K562 (cell line): ENCODE data around the gene PREP. TPM values are rescaled to one million over a fixed set of nuclear protein-coding genes. Genes with fewer than 3 reads are reported as not detected.

ENCODE experiments used
- ATAC-seq: fragments of 200-7000 bp; cut with Tn5 transposase; 3 replicates; pipeline ENCODE4 v1.9.1; 2020; ENCODE audit warnings: moderate library complexity
- BruUV-seq: library from RNA; stranded (reverse); fragments of 400-500 nt; replicated peaks from 2 replicates; lab custom pipeline; 2021; lab: Mats Ljungman, UMichigan
- CTCF ChIA-PET: fragments of 300-600 bp; formaldehyde crosslinking; extraction: SDS; loops from one replicate; lab custom pipeline; 2021; ENCODE audit warnings: low intra/inter-chr PET ratio; lab: Yijun Ruan, JAX
- POLR2A ChIA-PET: fragments of 300-600, 350-650 bp; sonication (Branson Sonifier 250); formaldehyde crosslinking; extraction: SDS; loops from one replicate; lab custom pipeline; 2021; ENCODE audit warnings: antibody characterized with exemption, inconsistent platforms; lab: Yijun Ruan, JAX
- DNase-seq, 4 experiments: peaks; one replicate each; pipeline versions ENCODE4 v3.0.0 to v3.0.0-alpha.2; 2011 to 2018; ENCODE audit warnings: low spot score in 3 of 4, mixed read lengths in 3 of 4; ENCODE audit errors: extremely low read depth in 1 of 4
- FAIRE-seq: peaks from 2 replicates; lab custom pipeline; 2011; peaks lifted over from hg19 to GRCh38; lab: Jason Lieb, UNC
- H2AFZ ChIP-seq: 2 replicates; pipeline ENCODE4 v1.6.0; 2011; ENCODE audit warnings: low read depth, low read length, control low read depth, inconsistent platforms
- H3K27ac ChIP-seq: fragments of 200-600 bp; 3 replicates; pipeline ENCODE4 v1.8.0; 2011; ENCODE audit warnings: low read depth, mild to moderate bottlenecking, control low read depth, inconsistent platforms, low read length, moderate library complexity, mixed read lengths; ENCODE audit errors: extremely low read depth
- H3K27me3 ChIP-seq, 2 experiments: fragments of 300-600 bp in 1 of 2; 2 replicates in 1 of 2; 3 replicates in 1 of 2; pipeline versions ENCODE4 v1.6.0 to v1.8.0; 2011; ENCODE audit warnings: inconsistent platforms in 2 of 2, low read length in 2 of 2, mild to moderate bottlenecking in 1 of 2, mixed read lengths in 1 of 2, moderate library complexity in 1 of 2; ENCODE audit not compliant: control insufficient read depth in 2 of 2, insufficient read depth in 2 of 2
- H3K36me3 ChIP-seq: fragments of 300-600 bp; 3 replicates; pipeline ENCODE4 v1.8.0; 2011; ENCODE audit warnings: mild to moderate bottlenecking, low read length, inconsistent platforms; ENCODE audit not compliant: control insufficient read depth, insufficient read depth
- H3K4me1 ChIP-seq, 2 experiments: fragments of 200-600 bp in 1 of 2; replicated peaks in 1 of 2; 2 replicates in 1 of 2; 3 replicates in 1 of 2; pipeline versions ENCODE4 v1.5.1 to v1.8.0; 2011; ENCODE audit warnings: inconsistent platforms in 2 of 2, low read length in 2 of 2, mild to moderate bottlenecking in 1 of 2, mixed read lengths in 1 of 2, moderate library complexity in 1 of 2; ENCODE audit not compliant: control insufficient read depth in 2 of 2, insufficient read depth in 2 of 2
- H3K4me2 ChIP-seq: 2 replicates; pipeline ENCODE4 v1.6.1; 2011; ENCODE audit warnings: low read length, control low read depth, inconsistent platforms, mixed read lengths; ENCODE audit not compliant: insufficient read depth
- H3K4me3 ChIP-seq: fragments of 200-600 bp; sonication (generic), shearing (Covaris generic); 2 replicates; pipeline ENCODE4 v1.5.1; 2016; ENCODE audit warnings: control low read depth, inconsistent platforms
- H3K79me2 ChIP-seq: fragments of 200-600 bp; 3 replicates; pipeline ENCODE4 v1.8.0; 2011; ENCODE audit warnings: low read length, inconsistent platforms; ENCODE audit not compliant: control insufficient read depth, insufficient read depth
- H3K9ac ChIP-seq, 2 experiments: 2 replicates each; pipeline versions ENCODE4 v1.6.0 to v1.6.1; 2011; ENCODE audit warnings: low read depth in 2 of 2, low read length in 2 of 2, control low read depth in 1 of 2, inconsistent platforms in 1 of 2, mild to moderate bottlenecking in 1 of 2, mixed read lengths in 1 of 2; ENCODE audit not compliant: insufficient read depth in 1 of 2
- H3K9me1 ChIP-seq: one replicate; pipeline ENCODE4 v1.6.0; 2011; ENCODE audit warnings: inconsistent platforms, mild to moderate bottlenecking, low read length, moderate library complexity; ENCODE audit not compliant: control insufficient read depth, insufficient read depth
- H3K9me3 ChIP-seq: replicated peaks from 2 replicates; pipeline ENCODE4 v1.5.1; 2011; ENCODE audit warnings: low read depth, low read length, inconsistent platforms; ENCODE audit not compliant: control insufficient read depth, insufficient read depth
- H4K20me1 ChIP-seq: replicated peaks from 2 replicates; pipeline ENCODE4 v1.6.1; 2011; ENCODE audit warnings: low read length, inconsistent platforms, mixed read lengths; ENCODE audit not compliant: control insufficient read depth, insufficient read depth
- DDX20 ChIP-seq: fragments of 450-650 bp; IDR thresholded peaks from 2 replicates; pipeline ENCODE4 v1.6.1; 2016; ENCODE audit warnings: missing genetic modification characterization, low read depth, mild to moderate bottlenecking, missing compliant biosample characterization, moderate library complexity
- DNMT1 ChIP-seq: fragments of 450-650 bp; IDR thresholded peaks from 2 replicates; pipeline ENCODE4 v1.6.1; 2016; ENCODE audit warnings: antibody characterized with exemption, mild to moderate bottlenecking
- HMGXB4 ChIP-seq: sonication (generic); formaldehyde crosslinking; IDR thresholded peaks from 2 replicates; pipeline ENCODE4 v1.8.1; 2023; ENCODE audit warnings: mild to moderate bottlenecking, missing genetic modification reagents
- NEUROD1 ChIP-seq: fragments of 150-350 bp; IDR thresholded peaks from 2 replicates; pipeline ENCODE4 v1.6.1; 2014; ENCODE audit warnings: borderline replicate concordance, low read length, low read depth; ENCODE audit not compliant: partially characterized antibody
- SETDB1 ChIP-seq: IDR thresholded peaks from one replicate; pipeline ENCODE4 v1.6.1; 2012; ENCODE audit warnings: low read length, control low read depth, inconsistent platforms
- USF1 ChIP-seq: sonication (generic); formaldehyde crosslinking; IDR thresholded peaks from 2 replicates; pipeline ENCODE4 v1.9.0; 2022; ENCODE audit warnings: mild to moderate bottlenecking, missing genetic modification reagents
- ZNF253 ChIP-seq: fragments of 250-450 bp; sonication (Bioruptor Pico); conservative IDR thresholded peaks from 2 replicates; pipeline ENCODE4 v1.6.1; 2021; ENCODE audit warnings: mild to moderate bottlenecking
- WGBS: fragments of 100-300 bp; shearing (Covaris generic); methylation state at CpG from one replicate; pipeline ENCODE4 v1.1.6; 2016; ENCODE audit warnings: low coverage, mixed read lengths; ENCODE audit not compliant: insufficient coverage; ENCODE audit errors: missing lambda C conversion rate; 5-methylcytosine and 5-hydroxymethylcytosine counted together
- in situ Hi-C: fragments of 300-500 bp; cut with MboI; formaldehyde crosslinking; loops from 4 replicates; pipeline ENCODE4 v1.15.0; 2018; ENCODE audit warnings: inconsistent platforms, mixed read lengths
- intact Hi-C: fragments of 100-400 bp; cut with micrococcal nuclease; formaldehyde crosslinking; loops from 2 replicates; pipeline ENCODE4 v1.14.2; 2022
- polyA plus RNA-seq, 8 experiments: library from polyadenylated mRNA; depleted of rRNA in 4 of 8; stranded (reverse) in 5 of 8; unstranded in 3 of 8; fragments of >200 nt; fragmentation: Nextera tagmentation in 2 of 8; fragmentation: Illumina TruSeq in 1 of 8; extraction: Ambion mirVana in 2 of 8; extraction: Trizol in 1 of 8; gene quantifications; 2 replicates each; pipeline versions ENCODE4 v1.2.1 to v1.2.3, GENCODE V29; 2011 to 2014; ENCODE audit warnings: inconsistent platforms in 1 of 8, missing spikeins in 1 of 8
- total RNA-seq, 7 experiments: library from RNA; depleted of rRNA in 6 of 7; stranded (reverse); fragments of >200 nt in 6 of 7; fragmentation: Illumina TruSeq in 2 of 7; extraction: Trizol in 2 of 7; gene quantifications; 2 replicates each; pipeline versions ENCODE4 v1.2.1 to v1.2.3, GENCODE V29; 2011 to 2021; ENCODE audit warnings: low replicate concordance in 1 of 7

The PREP gene
- total and polyA plus RNA-seq, 9 of the 15 experiments (the other 6 are each of a cell fraction or from before 2014, with no cell fraction given): 14.1 to 60.8 (median 28.3) TPM

GRCh38 chr6:105443941-105444340 is 41.1 kb upstream of the PREP start:
- in situ Hi-C loops (no loop called here), intact Hi-C loops (no loop called here)
- BruUV-seq: no TSS peak
- 2% methylated on average over 6 of the region's 6 CpGs for WGBS
- ATAC-seq (no peak), FAIRE-seq (no peak), DNase-seq (no peak)
- H2AFZ ChIP-seq: no peak overlapping the region
- no peaks in the 10 kb centered on the region for H3K36me3 ChIP-seq
- no peaks in the 10 kb centered on the region for H3K79me2 ChIP-seq
- POLR2A ChIA-PET: no interaction called here
- no peaks in the 10 kb centered on the region for H3K27me3 ChIP-seq
- H3K9me1 ChIP-seq: no peaks in the 10 kb centered on the region
- TF ChIP-seq DNMT1: no peak
- no peaks in the 10 kb centered on the region for H3K4me1 ChIP-seq
- H3K4me3 ChIP-seq: no peak overlapping the region
- no peaks in the 10 kb centered on the region for H4K20me1 ChIP-seq
- CTCF ChIA-PET: no interaction called here
- no peaks in the 10 kb centered on the region for H3K9me3 ChIP-seq
- no peak overlapping the region for H3K27ac ChIP-seq
- no peak overlapping the region for H3K4me2 ChIP-seq
- no peak overlapping the region for H3K9ac ChIP-seq

- H3K9ac ChIP-seq: no peak overlapping the region
- H3K27me3 ChIP-seq: no peaks in the 10 kb centered on the region
- 0% methylated on average over 1 of the region's 1 CpG for WGBS
- ChIA-PET POLR2A (no interaction called here), CTCF (no interaction called here)
- FAIRE-seq: no peak
- no peaks in the 10 kb centered on the region for H4K20me1 ChIP-seq
- no peaks in the 10 kb centered on the region for H3K9me1 ChIP-seq
- H3K27ac ChIP-seq: no peak overlapping the region
- no peaks in the 10 kb centered on the region for H3K36me3 ChIP-seq
- intact Hi-C loops (no loop called here), in situ Hi-C loops (no loop called here)
- H2AFZ ChIP-seq: no peak overlapping the region
- BruUV-seq: no TSS peak
- no peaks in the 10 kb centered on the region for H3K9me3 ChIP-seq
- no peaks in the 10 kb centered on the region for H3K79me2 ChIP-seq
- H3K4me2 ChIP-seq: no peak overlapping the region
- ATAC-seq: no peak
- no peak for DNase-seq
- TF ChIP-seq DDX20 (no peak), USF1 (CRISPR knock-in tag) (no peak), SETDB1 (no peak), ZNF253 (CRISPR knock-in tag) (no peak), HMGXB4 (CRISPR knock-in tag) (no peak), NEUROD1 (no peak)
- H3K4me3 ChIP-seq: no peak overlapping the region
- H3K4me1 ChIP-seq: no peaks in the 10 kb centered on the region
Observed at GRCh38 chr6:105442369-105442768, 39.5 kb upstream of the PREP start.
